IPS-20b (cell line): Measurements from ENCODE around the gene FAT3.

ENCODE experiments used
- H3K27ac ChIP-seq: one replicate; pipeline ENCODE4 v1.5.1; 2013; ENCODE audit warnings: low read length
- H3K27me3 ChIP-seq: 2 replicates; pipeline ENCODE4 v1.6.1; 2013; ENCODE audit warnings: mild to moderate bottlenecking, low read length, inconsistent platforms; ENCODE audit not compliant: insufficient read depth
- H3K36me3 ChIP-seq: 2 replicates; pipeline ENCODE4 v1.6.1; 2013; ENCODE audit warnings: low read depth, mild to moderate bottlenecking, inconsistent platforms, low read length, moderate library complexity; ENCODE audit not compliant: insufficient read depth
- H3K4me1 ChIP-seq: 2 replicates; pipeline ENCODE4 v1.6.1; 2013; ENCODE audit warnings: mild to moderate bottlenecking, control low read depth, inconsistent platforms, low read length, moderate library complexity; ENCODE audit not compliant: insufficient read depth
- H3K4me3 ChIP-seq: 2 replicates; pipeline ENCODE4 v1.5.1; 2013; ENCODE audit warnings: mild to moderate bottlenecking, low read length, inconsistent platforms
- H3K9ac ChIP-seq: 2 replicates; pipeline ENCODE4 v1.6.1; 2013; ENCODE audit warnings: low read depth, mild to moderate bottlenecking, inconsistent platforms, low read length, moderate library complexity
- H3K9me3 ChIP-seq: 2 replicates; pipeline ENCODE4 v1.6.1; 2013; ENCODE audit warnings: mild to moderate bottlenecking, low read depth, low read length, inconsistent platforms; ENCODE audit not compliant: insufficient read depth

FAT3 gene

DNA sequence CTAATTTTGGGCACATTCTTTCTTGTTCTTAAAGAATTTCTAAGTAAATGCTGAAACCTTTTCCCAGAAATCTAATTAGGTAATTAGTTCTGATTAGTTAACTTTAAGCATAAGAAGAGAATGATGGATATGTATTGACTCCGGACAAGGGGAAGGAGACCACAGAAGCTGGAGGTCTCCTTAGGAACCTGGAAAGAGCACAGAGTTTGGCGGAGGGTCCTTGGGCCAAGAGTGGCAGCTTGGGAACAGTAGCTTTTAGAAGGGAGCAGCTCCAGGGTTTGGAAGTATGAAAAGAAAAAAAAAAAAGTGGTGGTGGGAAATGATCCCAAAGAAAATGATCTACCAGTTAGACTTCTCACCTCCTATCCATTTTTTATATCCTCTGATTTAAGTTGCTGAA is 42.7 kb downstream of the FAT3 start:
- Histone ChIP-seq H3K27me3 (no peaks in the 10 kb centered on the region), H3K36me3 (no peaks in the 10 kb centered on the region), H3K4me3 (no peak overlapping the region), H3K9me3 (no peaks in the 10 kb centered on the region), H3K4me1 (peaks cover 26% of the 10 kb centered on the region), H3K27ac (no peak overlapping the region), H3K9ac (no peak overlapping the region)

GRCh38 chr11:92267968-92268367 is 43.4 kb downstream of the FAT3 start:
- H3K36me3 ChIP-seq: no peaks in the 10 kb centered on the region
- no peak overlapping the region for H3K27ac ChIP-seq
- no peaks in the 10 kb centered on the region for H3K27me3 ChIP-seq
- no peak overlapping the region for H3K4me3 ChIP-seq
- no peaks in the 10 kb centered on the region for H3K9me3 ChIP-seq
- H3K4me1 ChIP-seq: peaks cover 26% of the 10 kb centered on the region
- H3K9ac ChIP-seq: no peak overlapping the region

- no peaks in the 10 kb centered on the region for H3K36me3 ChIP-seq
- no peaks in the 10 kb centered on the region for H3K27me3 ChIP-seq
- H3K9ac ChIP-seq: no peak overlapping the region
- no peak overlapping the region for H3K4me3 ChIP-seq
- no peaks in the 10 kb centered on the region for H3K9me3 ChIP-seq
- H3K27ac ChIP-seq: no peak overlapping the region
- H3K4me1 ChIP-seq: peaks cover 26% of the 10 kb centered on the region
These were observed 43.9 kb downstream of the FAT3 start for GRCh38 chr11:92268546-92268945.

GRCh38 chr11:92269021-92269420 is 44.4 kb downstream of the FAT3 start:
- Histone ChIP-seq H3K27ac (no peak overlapping the region), H3K4me1 (peaks cover 26% of the 10 kb centered on the region), H3K36me3 (no peaks in the 10 kb centered on the region), H3K9ac (no peak overlapping the region), H3K4me3 (no peak overlapping the region), H3K9me3 (no peaks in the 10 kb centered on the region), H3K27me3 (no peaks in the 10 kb centered on the region)

GRCh38 chr11:92269841-92270240 is 45.2 kb downstream of the FAT3 start:
- peaks cover 26% of the 10 kb centered on the region for H3K4me1 ChIP-seq
- no peaks in the 10 kb centered on the region for H3K36me3 ChIP-seq
- no peak overlapping the region for H3K9ac ChIP-seq
- H3K4me3 ChIP-seq: no peak overlapping the region
- H3K9me3 ChIP-seq: no peaks in the 10 kb centered on the region
- no peak overlapping the region for H3K27ac ChIP-seq
- H3K27me3 ChIP-seq: no peaks in the 10 kb centered on the region

DNA sequence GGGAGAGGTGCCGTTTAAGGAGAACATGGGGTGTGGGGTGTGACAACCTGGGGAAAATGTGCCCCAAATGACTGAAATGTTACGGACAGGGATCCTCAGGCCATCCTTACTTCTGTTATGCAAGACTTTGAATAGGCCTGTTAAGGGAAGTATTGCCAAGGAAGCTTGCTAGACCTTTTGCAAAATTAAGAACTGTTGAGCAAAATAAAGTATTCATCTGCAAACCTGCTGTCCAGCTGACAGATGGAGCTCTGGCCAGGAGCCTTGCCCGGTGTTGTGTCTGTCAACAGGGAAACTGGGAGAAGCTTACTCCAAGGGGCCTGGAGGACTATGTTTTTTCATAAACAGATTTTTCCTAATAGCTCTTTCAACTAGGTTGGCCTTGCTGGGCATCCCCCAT is 48.0 kb downstream of the FAT3 start:
- Histone ChIP-seq H3K4me3 (no peak overlapping the region), H3K27me3 (no peaks in the 10 kb centered on the region), H3K27ac (no peak overlapping the region), H3K4me1 (peaks cover 17% of the 10 kb centered on the region), H3K9me3 (no peaks in the 10 kb centered on the region), H3K36me3 (no peaks in the 10 kb centered on the region), H3K9ac (no peak overlapping the region)
